GM20431 (cell line): ENCODE measurements around the gene E2F7.

Experiments used
- in situ Hi-C: fragments of 300-500 bp; cut with MseI, MboI; formaldehyde crosslinking; loops from one replicate; pipeline ENCODE4 v1.15.0; 2020; ENCODE audit warnings: low sequenced_read_pairs; ENCODE audit not compliant: unreplicated experiment

E2F7 gene

GRCh38 chr12:77025782-77026314 is 39.5 kb downstream of the E2F7 start:
- in situ Hi-C loops = loop anchor here (25.0 kb wide), 1 partner anchor 911 kb away; no protein-coding TSS in a partner anchor

GRCh38 chr12:77023501-77023900 is 41.9 kb downstream of the E2F7 start:
- in situ Hi-C loops = no loop called here

- in situ Hi-C loops = no loop called here
These were observed 45.4 kb downstream of the E2F7 start for GRCh38 chr12:77019920-77020319.

- in situ Hi-C loops = no loop called here
These were observed 48.8 kb downstream of the E2F7 start for GRCh38 chr12:77016606-77017005.

GRCh38 chr12:77013091-77013490 is 52.3 kb downstream of the E2F7 start:
- in situ Hi-C loops = no loop called here

- in situ Hi-C loops = no loop called here
These were observed 54.4 kb downstream of the E2F7 start for GRCh38 chr12:77010691-77011548.

- in situ Hi-C loops = no loop called here
These were observed 57.9 kb downstream of the E2F7 start for GRCh38 chr12:77007476-77007875.

GRCh38 chr12:77005611-77006098 is 59.7 kb downstream of the E2F7 start:
- in situ Hi-C loops = no loop called here

- in situ Hi-C loops = no loop called here
These were observed 61.5 kb downstream of the E2F7 start for GRCh38 chr12:77003914-77004313.

- in situ Hi-C loops = no loop called here
These were observed 62.1 kb downstream of the E2F7 start for GRCh38 chr12:77003246-77003645.

GRCh38 chr12:77002382-77002781 is 63.0 kb downstream of the E2F7 start:
- in situ Hi-C loops = no loop called here

GRCh38 chr12:77001276-77001675 is 64.1 kb downstream of the E2F7 start:
- in situ Hi-C loops = no loop called here

GRCh38 chr12:76998908-76999556 is 66.3 kb downstream of the E2F7 start:
- in situ Hi-C loops = no loop called here

- in situ Hi-C loops = no loop called here
These were observed 67.0 kb downstream of the E2F7 start for GRCh38 chr12:76998386-76998785.

GRCh38 chr12:76997011-76997780 is 68.2 kb downstream of the E2F7 start:
- in situ Hi-C loops = no loop called here

- in situ Hi-C loops = no loop called here
These were observed 74.7 kb downstream of the E2F7 start for GRCh38 chr12:76990716-76991115.

- in situ Hi-C loops = no loop called here
These were observed 80.8 kb downstream of the E2F7 start for GRCh38 chr12:76984566-76984965.

- in situ Hi-C loops = no loop called here
These were observed 81.9 kb downstream of the E2F7 start for GRCh38 chr12:76983420-76983819.

GRCh38 chr12:76980196-76980595 is 85.2 kb downstream of the E2F7 start:
- in situ Hi-C loops = no loop called here

GRCh38 chr12:76976777-76977382 is 88.5 kb downstream of the E2F7 start:
- in situ Hi-C loops = no loop called here
